GM21447 (cell line): ENCODE measurements around the gene ZNF646.

Experiments used
- ATAC-seq: cut with Tn5 transposase; IDR thresholded peaks from one replicate; pipeline ENCODE4 v1.9.1; 2021; ENCODE audit not compliant: unreplicated experiment

The ZNF646 gene

DNA sequence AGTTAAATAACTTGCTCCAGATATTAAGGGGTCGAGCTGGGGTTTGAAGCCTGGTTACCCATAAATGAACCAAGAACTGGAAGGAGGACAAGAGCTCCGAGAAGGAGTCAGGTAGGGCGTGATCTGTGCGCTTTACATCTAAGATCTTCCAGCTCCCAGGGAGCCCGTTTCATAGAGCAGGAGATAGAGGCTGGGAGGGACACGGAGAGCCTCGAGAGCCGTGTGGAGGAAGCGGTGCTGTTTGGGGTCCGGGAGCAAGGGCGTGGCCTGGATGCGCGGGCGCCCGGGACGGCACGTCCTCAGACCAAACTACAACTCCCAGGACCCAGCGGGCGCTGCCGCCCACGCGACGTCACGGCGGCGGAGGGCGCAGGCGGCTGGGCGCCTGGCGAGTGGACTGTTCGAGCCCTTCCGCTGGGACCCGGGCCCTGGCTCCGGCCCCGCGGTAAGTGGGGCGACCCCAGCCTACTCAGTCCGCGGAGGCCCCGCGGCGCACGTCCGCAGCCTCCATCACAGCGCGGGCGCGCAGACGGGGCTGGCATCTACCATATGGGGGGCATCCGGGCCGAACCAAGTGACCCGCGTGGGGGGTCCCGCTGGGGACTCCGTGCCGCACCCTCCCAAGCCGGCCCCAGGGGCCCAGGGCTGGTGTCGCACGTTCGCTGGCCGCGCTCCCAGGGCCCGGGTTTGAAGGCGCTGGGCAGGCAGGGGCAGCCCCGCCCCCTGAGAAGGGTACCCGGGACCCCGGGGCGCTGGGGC, 34.0 kb downstream of the ZNF646 start, which contains the start of gene BCKDK:
Gene BCKDK (plus strand): TSS at position 352 of the 759 bp plus-strand sequence. CDS start 838 bp downstream, outside the sequence.
- peak; percentile 78 for ATAC-seq

DNA sequence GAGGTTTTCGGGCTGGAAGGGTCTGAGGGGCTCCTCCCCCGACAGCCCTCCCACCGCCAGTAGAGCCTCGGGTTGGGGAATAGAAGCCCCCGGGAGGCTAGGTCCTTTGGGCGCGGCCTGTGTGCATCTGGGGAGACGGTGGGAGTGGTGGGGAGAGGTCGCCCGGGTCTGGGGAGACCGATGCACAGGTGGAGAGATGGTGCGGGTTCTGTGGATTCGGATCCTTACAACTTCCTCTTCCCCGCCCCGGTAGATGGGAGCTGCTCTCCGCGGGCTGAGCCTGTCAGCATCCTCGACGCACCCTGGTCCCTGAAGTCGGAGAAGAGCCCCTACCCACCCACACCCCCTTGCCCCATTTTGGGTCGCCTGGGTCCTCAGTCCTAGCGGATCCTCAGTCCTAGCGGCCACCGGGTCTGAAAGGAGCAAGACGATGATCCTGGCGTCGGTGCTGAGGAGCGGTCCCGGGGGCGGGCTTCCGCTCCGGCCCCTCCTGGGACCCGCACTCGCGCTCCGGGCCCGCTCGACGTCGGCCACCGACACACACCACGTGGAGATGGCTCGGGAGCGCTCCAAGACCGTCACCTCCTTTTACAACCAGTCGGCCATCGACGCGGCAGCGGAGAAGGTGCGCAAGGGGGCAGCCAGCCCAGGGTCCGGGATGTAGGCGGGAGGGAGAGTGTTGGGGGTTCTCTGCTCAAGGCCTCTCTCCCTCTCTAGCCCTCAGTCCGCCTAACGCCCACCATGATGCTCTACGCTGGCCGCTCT, 34.8 kb downstream of the ZNF646 start:
- no peak for ATAC-seq

DNA sequence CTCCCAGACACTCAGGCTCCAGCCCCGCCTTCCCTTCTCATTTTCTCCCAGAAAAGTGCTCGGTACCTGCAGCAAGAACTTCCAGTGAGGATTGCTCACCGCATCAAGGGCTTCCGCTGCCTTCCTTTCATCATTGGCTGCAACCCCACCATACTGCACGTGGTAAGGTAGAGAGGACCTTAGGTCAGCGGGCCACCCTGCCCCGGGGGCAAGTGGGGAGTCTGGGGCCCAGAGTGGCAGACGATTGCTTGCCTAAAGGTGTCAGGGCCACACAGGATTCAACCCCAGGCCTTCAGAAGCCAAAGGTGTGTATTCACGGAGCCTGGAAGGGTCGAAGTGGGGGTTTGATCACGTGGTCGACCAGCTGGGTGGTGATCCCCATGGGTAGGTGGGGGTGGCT, 35.4 kb downstream of the ZNF646 start:
- no peak for ATAC-seq

DNA sequence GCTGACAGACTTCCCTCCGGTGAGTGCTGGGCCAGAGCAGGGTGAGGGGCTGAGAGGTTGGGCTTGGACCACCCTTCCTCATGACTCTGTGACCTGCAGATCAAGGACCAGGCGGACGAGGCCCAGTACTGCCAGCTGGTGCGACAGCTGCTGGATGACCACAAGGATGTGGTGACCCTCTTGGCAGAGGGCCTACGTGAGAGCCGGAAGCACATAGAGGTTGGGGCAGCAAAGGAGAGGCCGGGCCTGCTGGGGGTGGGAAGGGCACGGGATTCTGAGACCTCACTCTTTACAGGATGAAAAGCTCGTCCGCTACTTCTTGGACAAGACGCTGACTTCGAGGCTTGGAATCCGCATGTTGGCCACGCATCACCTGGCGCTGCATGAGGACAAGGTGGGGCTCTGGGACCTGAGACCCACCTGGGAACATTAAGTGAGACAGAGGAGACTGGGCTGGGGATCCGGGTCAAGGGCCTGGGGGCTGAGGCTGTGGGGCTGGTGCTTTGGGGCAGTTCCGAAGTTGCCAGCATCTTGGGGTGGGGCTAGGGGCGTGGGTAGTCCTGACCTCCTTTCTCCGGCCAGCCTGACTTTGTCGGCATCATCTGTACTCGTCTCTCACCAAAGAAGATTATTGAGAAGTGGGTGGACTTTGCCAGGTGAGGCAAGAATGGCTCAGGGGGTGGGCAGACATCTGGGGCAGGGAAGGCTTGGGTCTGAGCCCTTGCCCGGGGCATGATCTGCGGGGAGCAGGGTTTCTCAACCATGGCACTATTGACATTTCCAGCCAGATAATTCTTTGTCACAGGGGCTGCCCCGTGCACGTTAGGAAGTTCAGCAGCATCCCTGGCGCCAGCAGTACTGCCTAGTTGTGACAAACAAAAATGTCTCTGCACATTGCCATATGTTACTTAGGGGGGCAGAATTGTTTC, 36.1 kb downstream of the ZNF646 start:
- ATAC-seq, result no peak

DNA sequence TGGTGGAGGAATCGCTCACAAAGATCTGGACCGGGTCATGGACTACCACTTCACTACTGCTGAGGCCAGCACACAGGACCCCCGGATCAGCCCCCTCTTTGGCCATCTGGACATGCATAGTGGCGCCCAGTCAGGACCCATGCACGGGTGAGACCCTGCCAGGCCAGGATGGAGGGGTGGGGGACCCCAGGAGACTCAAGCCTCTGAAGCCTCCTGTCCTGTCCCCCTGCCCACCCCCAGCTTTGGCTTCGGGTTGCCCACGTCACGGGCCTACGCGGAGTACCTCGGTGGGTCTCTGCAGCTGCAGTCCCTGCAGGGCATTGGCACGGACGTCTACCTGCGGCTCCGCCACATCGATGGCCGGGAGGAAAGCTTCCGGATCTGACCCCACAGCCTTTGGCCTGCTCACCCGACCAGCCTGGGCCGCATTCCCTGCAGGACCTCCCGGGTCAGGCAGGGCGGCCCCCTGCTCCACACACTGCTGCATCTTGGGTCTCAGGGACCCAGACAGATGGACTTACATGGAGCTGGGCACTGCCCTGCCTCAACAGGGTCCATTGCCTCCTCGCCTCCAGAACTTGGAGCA, 37.8 kb downstream of the ZNF646 start:
- ATAC-seq, result no peak

DNA sequence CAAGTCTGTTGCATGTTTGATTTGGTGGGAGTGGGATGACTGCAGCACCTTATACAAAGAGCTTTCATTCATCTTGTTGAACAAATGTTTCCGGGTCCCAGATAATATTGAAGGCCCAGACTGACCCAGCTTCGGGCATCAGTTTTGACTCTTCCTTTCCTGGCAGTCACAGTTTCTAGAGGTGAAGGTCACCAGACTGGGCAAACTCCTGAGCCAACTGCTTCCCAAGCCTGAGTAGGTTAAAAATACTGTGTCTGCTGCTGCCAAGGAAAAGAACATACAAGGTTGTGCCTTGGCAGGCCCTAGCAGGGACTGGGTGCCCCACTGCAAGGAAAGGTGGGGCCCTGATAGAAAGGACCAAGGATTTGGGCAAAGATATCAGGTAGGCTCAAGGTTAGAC, 38.5 kb downstream of the ZNF646 start:
- ATAC-seq, result no peak

DNA sequence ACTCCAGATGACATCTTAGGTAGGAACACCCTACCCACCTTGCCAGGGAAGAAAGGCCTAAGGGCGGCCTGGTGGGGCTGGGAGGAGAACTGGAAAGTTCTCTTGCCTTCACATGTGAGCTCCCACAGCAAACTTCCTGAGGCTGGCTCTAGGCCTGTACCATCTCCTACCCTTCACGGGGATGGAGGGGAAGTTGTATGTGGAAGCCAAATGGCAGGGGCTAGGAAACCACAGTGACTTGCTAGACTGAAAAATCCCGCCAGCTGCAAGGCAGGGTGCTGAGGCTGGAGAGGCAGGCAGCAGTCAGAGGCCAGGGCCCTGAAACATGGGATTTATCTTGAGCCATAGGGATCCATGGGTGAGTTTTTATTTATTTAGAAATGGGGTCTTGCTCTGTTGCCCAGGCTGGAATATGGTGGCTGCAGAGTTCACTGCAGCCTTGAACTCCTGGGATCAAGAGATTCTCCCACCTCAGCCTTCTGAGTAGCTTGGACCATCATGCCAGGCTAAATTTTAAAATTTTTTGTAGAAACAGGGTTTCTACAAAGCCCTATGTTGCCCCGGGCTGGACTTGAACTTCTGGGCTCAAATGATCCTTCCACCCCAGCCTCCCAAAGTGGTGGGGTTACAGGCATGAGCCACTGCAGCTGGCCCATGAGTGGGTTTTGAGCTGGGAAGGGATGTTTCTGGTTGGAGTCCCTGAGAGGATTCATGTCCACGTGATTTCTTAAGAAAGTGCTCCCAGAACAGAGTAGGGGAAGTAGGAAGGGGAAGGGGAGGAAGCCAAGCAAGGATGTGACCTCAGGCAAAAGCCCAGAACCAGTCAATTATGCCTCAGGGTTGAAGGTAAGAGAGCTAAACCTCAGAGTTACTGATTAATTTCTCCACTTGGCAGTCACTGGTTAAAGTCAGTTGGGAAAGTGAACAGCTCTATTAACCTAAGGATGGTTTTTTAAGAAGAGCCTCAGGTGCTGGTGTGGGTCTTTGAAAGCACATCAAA, 39.2 kb downstream of the ZNF646 start:
- no peak for ATAC-seq

DNA sequence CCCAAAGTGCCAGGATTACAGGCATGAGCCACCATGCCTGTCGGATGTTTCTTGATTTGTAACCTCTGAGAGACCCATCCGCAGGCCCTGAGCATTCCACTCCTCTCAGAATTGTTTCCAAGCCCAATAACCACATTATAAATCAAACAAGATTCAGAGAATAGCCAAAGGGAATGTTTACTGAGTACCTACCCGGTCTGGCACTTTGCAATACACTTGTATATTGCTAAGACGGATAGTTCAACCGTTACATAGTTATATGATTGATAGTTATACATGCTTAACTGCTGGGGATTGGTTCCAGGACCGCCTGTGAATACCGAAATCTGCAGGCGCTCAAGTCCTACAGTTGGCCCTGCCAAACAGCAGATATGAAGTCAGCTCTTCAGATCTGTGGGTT, 40.2 kb downstream of the ZNF646 start:
- ATAC-seq, result no peak

DNA sequence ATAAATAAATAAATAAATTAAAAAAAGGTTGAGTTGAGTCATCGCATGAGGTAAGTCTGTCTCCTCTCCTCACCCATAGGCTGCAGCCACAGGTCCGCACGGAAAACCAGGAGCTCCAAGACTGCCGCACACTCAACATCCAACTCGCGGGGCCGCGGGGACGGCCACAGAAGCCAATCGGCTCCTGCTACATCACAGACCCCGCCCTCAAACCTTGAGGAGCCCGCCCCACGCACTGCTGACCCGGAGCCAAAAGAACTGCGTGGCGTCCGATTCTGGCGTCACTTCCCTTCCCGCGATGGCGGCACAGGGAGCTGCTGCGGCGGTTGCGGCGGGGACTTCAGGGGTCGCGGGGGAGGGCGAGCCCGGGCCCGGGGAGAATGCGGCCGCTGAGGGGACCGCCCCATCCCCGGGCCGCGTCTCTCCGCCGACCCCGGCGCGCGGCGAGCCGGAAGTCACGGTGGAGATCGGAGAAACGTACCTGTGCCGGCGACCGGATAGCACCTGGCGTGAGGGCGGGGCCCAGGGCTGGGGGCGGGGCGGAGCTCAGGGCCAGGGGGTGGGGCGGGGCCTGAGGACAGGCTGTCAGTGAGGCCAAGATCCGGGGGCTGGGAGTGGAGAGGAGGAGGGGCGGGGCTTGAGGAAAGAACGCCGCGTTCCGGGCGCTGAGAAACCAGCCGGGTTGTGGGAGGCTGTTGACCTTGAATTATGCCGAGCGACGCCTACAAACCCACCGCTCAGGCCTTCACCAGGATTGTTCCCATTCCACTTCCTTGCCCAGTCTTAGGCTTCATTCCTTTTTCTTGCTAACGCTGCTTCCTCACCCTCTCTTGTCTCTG, 43.4 kb downstream of the ZNF646 start, which contains the start of gene KAT8:
Gene KAT8 (plus strand): TSS at position 281 of the 839 bp plus-strand sequence. CDS start 18 bp downstream, at position 299.
- ATAC-seq, result peak; percentile 91

DNA sequence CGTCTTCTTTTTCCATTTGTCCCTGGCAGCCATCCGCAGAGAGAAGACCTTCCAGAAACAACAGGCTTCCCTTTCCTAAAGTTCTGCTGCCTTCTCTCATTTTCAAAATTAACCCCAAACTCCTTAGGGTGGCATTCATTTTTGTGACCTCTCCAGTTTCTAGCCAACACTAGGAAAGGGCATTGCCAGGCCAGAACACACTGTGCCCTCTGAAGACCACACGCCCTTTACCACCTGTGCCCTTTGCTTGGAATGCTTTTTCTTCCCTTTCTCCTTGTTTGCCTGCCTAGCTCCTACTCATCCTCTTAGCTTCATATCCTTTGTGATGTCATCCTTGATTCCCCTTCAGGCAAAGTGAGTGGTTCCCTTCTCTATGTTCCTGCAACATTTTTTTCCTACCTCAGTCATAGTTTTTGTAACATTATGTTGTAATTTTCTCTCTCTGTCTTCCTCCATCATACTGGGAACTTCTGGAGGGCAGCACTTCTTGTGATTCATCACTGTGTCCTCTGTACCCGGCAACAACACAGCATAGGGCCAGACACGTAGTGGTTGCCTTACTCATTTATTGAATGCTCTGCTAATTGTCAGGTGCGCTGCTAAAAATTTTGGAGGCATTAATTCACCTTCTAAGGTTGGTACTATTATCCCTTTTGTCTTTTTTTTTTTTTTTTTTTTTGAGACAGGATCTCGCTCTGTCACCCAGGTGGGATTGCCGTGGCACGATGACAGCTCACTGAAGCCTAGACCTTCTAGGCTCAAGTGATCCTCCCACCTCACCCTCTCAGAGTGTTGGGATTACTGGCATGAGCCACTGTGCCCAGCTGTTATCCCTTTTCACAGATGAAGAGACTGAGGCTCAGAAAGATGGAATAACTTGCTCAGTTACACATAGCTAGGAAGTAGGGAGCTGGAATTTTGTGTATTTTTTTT, 44.3 kb downstream of the ZNF646 start:
- no peak for ATAC-seq

DNA sequence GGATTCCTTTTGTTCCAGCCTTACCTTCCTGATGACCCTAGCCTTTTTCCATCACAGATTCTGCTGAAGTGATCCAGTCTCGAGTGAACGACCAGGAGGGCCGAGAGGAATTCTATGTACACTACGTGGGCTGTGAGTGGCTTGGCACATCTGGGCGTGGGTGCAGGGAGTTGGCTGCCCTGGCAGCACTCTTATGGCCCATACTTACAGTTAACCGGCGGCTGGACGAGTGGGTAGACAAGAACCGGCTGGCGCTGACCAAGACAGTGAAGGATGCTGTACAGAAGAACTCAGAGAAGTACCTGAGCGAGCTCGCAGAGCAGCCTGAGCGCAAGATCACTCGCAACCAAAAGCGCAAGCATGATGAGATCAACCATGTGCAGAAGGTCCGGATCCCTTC, 45.9 kb downstream of the ZNF646 start:
- ATAC-seq, result no peak

DNA sequence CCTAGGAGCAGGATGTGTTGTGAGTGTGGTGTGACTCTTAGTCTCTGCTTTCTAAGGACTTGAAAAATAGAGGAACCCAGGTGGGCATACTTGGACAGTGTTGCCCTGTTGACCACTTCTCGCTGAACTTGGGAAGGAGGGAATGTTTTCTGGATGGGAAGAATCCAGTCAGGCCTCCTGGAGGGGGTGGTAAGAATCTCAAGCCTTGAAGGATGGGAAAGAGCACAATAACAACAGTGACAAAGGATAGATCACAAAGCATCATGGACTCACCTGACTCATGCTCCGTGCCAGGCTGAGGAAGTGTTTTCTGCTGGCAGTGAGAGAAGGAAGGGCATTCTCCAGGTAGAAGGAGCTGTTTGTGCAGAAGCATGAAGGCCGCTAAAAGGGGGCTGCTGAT, 51.6 kb downstream of the ZNF646 start:
- no peak for ATAC-seq

DNA sequence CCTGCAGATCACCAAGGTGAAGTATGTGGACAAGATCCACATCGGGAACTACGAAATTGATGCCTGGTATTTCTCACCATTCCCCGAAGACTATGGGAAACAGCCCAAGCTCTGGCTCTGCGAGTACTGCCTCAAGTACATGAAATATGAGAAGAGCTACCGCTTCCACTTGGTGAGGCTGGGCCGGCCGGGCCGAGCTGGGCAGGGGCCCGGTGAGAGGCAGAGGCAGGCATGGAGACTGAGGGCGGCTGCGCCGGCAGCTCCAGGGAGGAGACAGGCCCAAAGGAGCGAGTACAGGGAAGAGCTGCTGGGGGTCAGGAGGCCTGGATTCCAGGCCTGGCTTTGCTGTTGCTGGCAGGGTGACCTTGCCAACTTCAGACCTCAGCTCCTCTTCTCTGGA, 53.0 kb downstream of the ZNF646 start:
- ATAC-seq, result no peak

DNA sequence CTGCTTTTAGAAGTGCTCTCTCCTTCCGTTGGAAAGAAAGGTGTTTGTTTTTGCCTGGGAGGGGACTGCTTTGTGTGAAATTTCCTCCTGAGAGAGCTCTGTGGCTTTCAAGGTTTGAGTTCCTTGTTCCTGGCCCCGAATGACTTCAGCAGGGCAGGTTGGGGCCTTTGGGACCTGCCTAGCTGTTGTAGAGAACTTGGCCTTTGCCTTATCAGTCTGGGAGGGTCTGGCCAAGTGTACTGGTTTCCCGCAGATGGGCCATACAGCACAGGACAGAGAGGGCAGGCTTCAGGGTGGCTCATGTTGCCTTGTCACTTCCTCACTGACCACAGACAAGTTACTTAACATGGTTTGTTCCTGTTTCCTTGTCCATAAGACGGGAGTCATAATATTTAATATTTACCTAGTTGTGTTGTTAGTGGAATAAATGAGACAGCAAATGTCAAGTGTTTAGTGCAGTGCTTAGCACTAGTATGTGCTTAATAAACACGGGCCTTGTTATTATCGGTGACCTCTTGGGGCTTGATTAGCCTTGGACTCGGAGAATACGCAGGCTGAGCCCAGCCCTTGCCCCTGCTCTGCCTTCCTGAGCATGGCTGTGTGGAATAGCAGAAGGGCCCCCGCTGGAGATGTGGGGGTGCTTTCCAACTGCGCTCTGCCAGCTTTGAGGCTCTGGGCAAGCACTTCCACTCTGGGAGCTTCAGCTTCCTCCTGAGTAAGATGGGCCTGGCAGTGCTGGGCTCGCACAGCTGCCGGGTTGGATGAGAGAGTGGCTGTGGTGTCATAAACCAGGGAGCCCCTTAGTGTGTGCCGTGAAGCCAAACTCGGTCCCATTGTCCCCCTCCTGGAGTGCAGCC, 54.7 kb downstream of the ZNF646 start:
- ATAC-seq, result no peak

DNA sequence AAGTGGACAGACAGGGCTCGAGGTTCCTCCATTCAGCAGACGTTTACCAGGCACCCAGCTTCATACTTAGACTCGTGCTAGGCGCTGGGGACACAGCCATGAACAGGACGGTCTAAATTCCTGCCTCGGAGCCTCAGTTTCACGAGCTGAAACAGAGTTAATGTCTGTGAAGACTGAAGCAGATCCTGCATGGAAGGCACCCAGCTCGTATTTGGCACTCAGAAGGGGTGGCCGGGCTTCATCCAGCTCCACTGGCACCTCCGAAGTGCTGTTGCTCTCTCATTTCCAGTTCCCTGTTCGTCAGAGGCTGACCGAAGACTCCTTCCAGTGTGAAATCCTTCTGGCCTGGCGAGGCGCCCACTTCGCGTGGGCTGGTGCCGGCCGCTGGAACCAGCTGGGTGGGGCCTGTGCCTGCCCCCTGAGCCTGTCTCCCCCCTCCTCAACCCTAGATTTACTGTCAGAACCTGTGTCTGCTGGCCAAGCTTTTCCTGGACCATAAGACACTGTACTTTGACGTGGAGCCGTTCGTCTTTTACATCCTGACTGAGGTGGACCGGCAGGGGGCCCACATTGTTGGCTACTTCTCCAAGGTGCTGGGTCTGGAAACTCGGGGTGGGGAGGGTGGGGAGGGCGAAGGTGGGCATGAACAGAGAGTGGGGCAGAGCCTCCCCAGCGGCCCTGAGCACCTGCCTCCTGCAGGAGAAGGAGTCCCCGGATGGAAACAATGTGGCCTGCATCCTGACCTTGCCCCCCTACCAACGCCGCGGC, 55.5 kb downstream of the ZNF646 start:
- ATAC-seq, result no peak

DNA sequence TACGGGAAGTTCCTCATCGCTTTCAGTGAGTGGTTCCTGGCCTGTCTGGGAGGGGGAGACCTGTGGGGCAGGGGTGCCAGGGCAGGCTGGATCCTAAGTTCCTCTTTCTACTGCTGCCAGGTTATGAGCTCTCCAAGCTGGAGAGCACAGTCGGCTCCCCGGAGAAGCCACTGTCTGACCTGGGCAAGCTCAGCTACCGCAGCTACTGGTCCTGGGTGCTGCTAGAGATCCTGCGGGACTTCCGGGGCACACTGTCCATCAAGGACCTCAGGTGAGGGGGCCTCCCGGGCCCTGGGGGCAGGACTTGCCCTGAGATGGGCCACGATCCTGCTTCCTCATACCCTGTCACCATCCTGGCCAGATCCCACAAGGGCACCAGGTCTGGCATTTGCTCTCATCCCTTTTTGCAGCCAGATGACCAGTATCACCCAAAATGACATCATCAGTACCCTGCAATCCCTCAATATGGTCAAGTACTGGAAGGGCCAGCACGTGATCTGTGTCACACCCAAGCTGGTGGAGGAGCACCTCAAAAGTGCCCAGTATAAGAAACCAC, 56.2 kb downstream of the ZNF646 start:
- no peak for ATAC-seq
